Psoas muscle (tissue), 8 donors: Measurements from ENCODE around the gene DLG3. TPM values are rescaled to one million over a fixed set of nuclear protein-coding genes. Genes with fewer than 3 reads are reported as not detected.
A peak's percentile ranks its signal among the peaks of the same experiment; 100 is the strongest.

Source experiments
- ATAC-seq, 4 donors: fragments of 200-7000 bp; cut with Tn5 transposase; one replicate each; pipeline ENCODE4 v1.9.1; 2020; ENCODE audit warnings: moderate library complexity in 3 of 4, mild to moderate bottlenecking in 2 of 4
- DNase-seq, 2 donors: peaks; one replicate each; pipeline ENCODE4 v3.0.0-alpha.2; 2020
- H3K27ac ChIP-seq: fragments of 200-600 bp; one replicate; pipeline ENCODE4 v1.8.0; 2022
- H3K27me3 ChIP-seq, 3 donors: fragments of 200-600 bp in 1 of 3; one replicate each; pipeline versions ENCODE4 v1.6.1 to v1.8.0; 2013 to 2022; ENCODE audit warnings: low read length in 2 of 3, mild to moderate bottlenecking in 2 of 3, moderate library complexity in 1 of 3; ENCODE audit not compliant: insufficient read depth in 3 of 3
- H3K36me3 ChIP-seq, 2 donors: fragments of 200-600 bp in 1 of 2; one replicate each; pipeline versions ENCODE4 v1.6.1 to v1.8.0; 2013 to 2022; ENCODE audit warnings: low read depth in 1 of 2, mild to moderate bottlenecking in 1 of 2, moderate library complexity in 1 of 2; ENCODE audit not compliant: insufficient read depth in 1 of 2
- H3K4me1 ChIP-seq: fragments of 200-600 bp; one replicate; pipeline ENCODE4 v1.8.0; 2022
- H3K4me3 ChIP-seq: fragments of 200-600 bp; one replicate; pipeline ENCODE4 v1.8.0; 2022; ENCODE audit warnings: mild to moderate bottlenecking
- H3K9me3 ChIP-seq: fragments of 200-600 bp; one replicate; pipeline ENCODE4 v1.8.0; 2022
- CTCF ChIP-seq: fragments of 200-600 bp; IDR thresholded peaks from one replicate; pipeline ENCODE4 v1.8.0; 2022; ENCODE audit warnings: antibody characterized with exemption
- WGBS, 3 donors: extraction: QIAGEN DNeasy Blood & Tissue Kit; methylation state at CpG; one replicate each; pipeline versions ENCODE4 v1.1.6 to v1.1.7; 2013; 5-methylcytosine and 5-hydroxymethylcytosine counted together
- intact Hi-C, 2 donors: fragments of 100-400 bp; cut with DNase I; formaldehyde crosslinking; loops; one replicate each; pipeline versions ENCODE4 v1.11.0 to v1.14.2; 2022
- polyA plus RNA-seq, 3 donors: library from polyadenylated mRNA; stranded (reverse); fragments of 200-250 nt; gene quantifications; one replicate each; pipeline ENCODE4 v1.2.3, GENCODE V29; 2013
- total RNA-seq, 4 donors: library from RNA; stranded (reverse); fragmentation: NEBNext Ultra II Directional in 2 of 4; extraction: Animal tissue kit (Norgen Biotek cat#: 25700) in 2 of 4; gene quantifications; one replicate each; pipeline versions ENCODE4 v1.2.1 to v1.2.4, GENCODE V29; 2021 to 2023
- donor health status: healthy with polysubstance abuse.
- donor health status: DM: no; HTN: no; CAD: no; lungs with moderate emphysema.
- donor health status: Bipolar disorder and iron deficiency.
- donor health status: healthy.
- donor health status: DM: yes; HTN: yes; CAD: no.
- donor health status: DM: no; HTN: no; CAD: no.
- donor health status: DM: no; HTN: no; CAD: no.
- donor health status: DM: yes; HTN: yes; CAD: no.

Gene DLG3
- total and polyA plus RNA-seq, 7 donors = 0.27 to 1.6 (median 1.2) TPM

GRCh38 chrX:70476934-70477733 is 32.5 kb downstream of the DLG3 start:
- 51 to 61% (median 52%) methylated on average over 13 of the region's 13 CpGs for WGBS, 3 donors
- H3K4me1 ChIP-seq = peaks cover 6% of the 10 kb centered on the region
- intact Hi-C loops = no loop called here

GRCh38 chrX:70477734-70478075 is 33.1 kb downstream of the DLG3 start:
- H3K9me3 ChIP-seq = no peaks in the 10 kb centered on the region
- H3K4me1 ChIP-seq = peaks cover 6% of the 10 kb centered on the region
- intact Hi-C loops = no loop called here
- H3K27ac ChIP-seq = no peak overlapping the region
- no peak overlapping the region for H3K4me3 ChIP-seq
- ATAC-seq (no peak), DNase-seq (no peak)
- H3K36me3 ChIP-seq = no peaks in the 10 kb centered on the region
- 39 to 70% (median 45%) methylated on average over 4 of the region's 4 CpGs for WGBS, 3 donors
- peaks cover 0 to 16% (median 0%) of the 10 kb centered on the region in 3 donors for H3K27me3 ChIP-seq
- no peak for TF ChIP-seq CTCF

More at GRCh38 chrX:70476934-70477733, 32.5 kb downstream of the DLG3 start:
- Histone ChIP-seq H3K9me3 (no peaks in the 10 kb centered on the region), H3K27me3 (peaks cover 0 to 16% (median 0%) of the 10 kb centered on the region in 3 donors), H3K4me3 (no peak overlapping the region), H3K27ac (no peak overlapping the region), H3K36me3 (no peaks in the 10 kb centered on the region)
- DNase-seq (peak in 1 of 2 donors; percentile 19), ATAC-seq (peak in 3 of 4 donors; percentile 10 to 50 (median 38))
- no peak for TF ChIP-seq CTCF

GRCh38 chrX:70478526-70479245 is 34.1 kb downstream of the DLG3 start:
- intact Hi-C loops = no loop called here
- ATAC-seq (no peak), DNase-seq (no peak)
- peaks cover 0 to 16% (median 0%) of the 10 kb centered on the region in 3 donors for H3K27me3 ChIP-seq
- no peaks in the 10 kb centered on the region for H3K36me3 ChIP-seq
- H3K27ac ChIP-seq = no peak overlapping the region
- no peaks in the 10 kb centered on the region for H3K9me3 ChIP-seq
- TF ChIP-seq CTCF = no peak
- peaks cover 6% of the 10 kb centered on the region for H3K4me1 ChIP-seq
- 75 to 88% (median 86%) methylated on average over 10 of the region's 10 CpGs for WGBS, 3 donors
- no peak overlapping the region for H3K4me3 ChIP-seq

GRCh38 chrX:70479247-70479921 is 34.7 kb downstream of the DLG3 start:
- 73 to 89% (median 75%) methylated on average over 4 of the region's 4 CpGs for WGBS, 3 donors
- H3K27ac ChIP-seq = no peak overlapping the region
- DNase-seq = no peak
- intact Hi-C loops = no loop called here
- no peak overlapping the region for H3K4me3 ChIP-seq
- peaks cover 0 to 16% (median 0%) of the 10 kb centered on the region in 3 donors for H3K27me3 ChIP-seq
- TF ChIP-seq CTCF = no peak
- no peaks in the 10 kb centered on the region for H3K9me3 ChIP-seq
- ATAC-seq = peak in 1 of 4 donors; percentile 15
- peaks cover 6% of the 10 kb centered on the region for H3K4me1 ChIP-seq
- no peaks in the 10 kb centered on the region for H3K36me3 ChIP-seq
